Astrocyte of the spinal cord (primary cell): ENCODE data around the gene MYADM.

Experiments
- DNase-seq: peaks from one replicate; pipeline ENCODE4 v3.0.0; 2011; ENCODE audit warnings: low read depth, low spot score
- H3K4me3 ChIP-seq: 2 replicates; pipeline ENCODE4 v1.5.1; 2011; ENCODE audit warnings: low read depth, mild to moderate bottlenecking, low read length, moderate library complexity
- in situ Hi-C: cut with HindIII; loops from 2 replicates; pipeline ENCODE4 v1.10.0; 2017; ENCODE audit warnings: low sequenced_read_pairs
- TF ChIP-seq, protein P1 (sequence below): IDR thresholded peaks from 2 replicates; pipeline ENCODE4 v1.5.1; 2012; ENCODE audit warnings: low read depth, mild to moderate bottlenecking, low read length, inconsistent platforms

The MYADM gene

DNA sequence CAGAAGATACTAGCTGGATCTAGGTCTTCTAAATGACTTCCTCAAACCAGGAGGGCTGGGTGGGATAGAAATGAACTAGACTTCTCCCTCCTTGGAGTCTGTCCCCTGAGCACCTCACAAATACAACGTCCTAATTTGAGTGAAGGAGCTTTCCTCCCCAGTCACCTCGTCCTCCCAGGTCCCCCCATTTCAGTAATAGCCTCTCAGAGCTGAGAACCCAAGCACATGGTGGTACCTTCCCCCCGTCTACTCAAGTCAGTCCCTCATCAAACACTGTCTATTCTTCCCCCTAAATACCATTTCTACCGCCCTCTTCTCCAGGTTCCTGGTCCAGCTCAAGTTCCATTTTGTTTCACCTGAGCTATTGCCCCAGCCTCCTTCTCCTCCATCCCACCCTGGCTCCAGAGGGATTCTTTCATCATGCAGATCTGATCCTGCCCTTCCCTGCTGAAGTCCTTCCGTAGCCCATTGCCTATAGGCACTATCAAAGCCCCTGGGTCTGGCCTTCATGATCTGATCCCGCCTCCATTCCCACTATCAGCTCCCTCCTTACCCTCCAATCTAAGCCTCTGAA, 9.1 kb downstream of the MYADM start:
- no peak overlapping the region for H3K4me3 ChIP-seq
- in situ Hi-C loops, result no loop called here
- TF ChIP-seq, protein P1, sequence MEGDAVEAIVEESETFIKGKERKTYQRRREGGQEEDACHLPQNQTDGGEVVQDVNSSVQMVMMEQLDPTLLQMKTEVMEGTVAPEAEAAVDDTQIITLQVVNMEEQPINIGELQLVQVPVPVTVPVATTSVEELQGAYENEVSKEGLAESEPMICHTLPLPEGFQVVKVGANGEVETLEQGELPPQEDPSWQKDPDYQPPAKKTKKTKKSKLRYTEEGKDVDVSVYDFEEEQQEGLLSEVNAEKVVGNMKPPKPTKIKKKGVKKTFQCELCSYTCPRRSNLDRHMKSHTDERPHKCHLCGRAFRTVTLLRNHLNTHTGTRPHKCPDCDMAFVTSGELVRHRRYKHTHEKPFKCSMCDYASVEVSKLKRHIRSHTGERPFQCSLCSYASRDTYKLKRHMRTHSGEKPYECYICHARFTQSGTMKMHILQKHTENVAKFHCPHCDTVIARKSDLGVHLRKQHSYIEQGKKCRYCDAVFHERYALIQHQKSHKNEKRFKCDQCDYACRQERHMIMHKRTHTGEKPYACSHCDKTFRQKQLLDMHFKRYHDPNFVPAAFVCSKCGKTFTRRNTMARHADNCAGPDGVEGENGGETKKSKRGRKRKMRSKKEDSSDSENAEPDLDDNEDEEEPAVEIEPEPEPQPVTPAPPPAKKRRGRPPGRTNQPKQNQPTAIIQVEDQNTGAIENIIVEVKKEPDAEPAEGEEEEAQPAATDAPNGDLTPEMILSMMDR, result no peak
- DNase-seq, result no peak

DNA sequence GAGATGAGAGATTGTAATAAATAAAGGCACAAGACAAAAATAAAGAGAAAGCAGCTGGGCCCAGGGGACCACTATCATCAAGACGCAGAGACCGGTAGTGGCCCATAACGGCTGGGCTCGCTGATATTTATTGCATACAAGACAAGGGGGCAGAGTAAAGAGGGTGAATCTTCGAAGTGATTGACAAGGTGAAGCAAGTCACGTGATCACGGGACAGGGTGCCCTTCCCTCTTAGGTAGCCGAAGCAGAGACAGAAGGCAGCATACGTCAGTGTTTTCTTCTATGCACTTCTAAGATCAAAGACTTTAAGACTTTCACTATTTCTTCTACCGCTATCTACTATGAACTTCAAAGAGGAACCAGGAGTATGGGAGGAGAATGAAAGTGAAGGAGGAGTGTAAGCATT, 9.7 kb downstream of the MYADM start:
- no peak overlapping the region for H3K4me3 ChIP-seq
- no peak for DNase-seq
- TF ChIP-seq, protein P1, result no peak
- in situ Hi-C loops, result no loop called here

DNA sequence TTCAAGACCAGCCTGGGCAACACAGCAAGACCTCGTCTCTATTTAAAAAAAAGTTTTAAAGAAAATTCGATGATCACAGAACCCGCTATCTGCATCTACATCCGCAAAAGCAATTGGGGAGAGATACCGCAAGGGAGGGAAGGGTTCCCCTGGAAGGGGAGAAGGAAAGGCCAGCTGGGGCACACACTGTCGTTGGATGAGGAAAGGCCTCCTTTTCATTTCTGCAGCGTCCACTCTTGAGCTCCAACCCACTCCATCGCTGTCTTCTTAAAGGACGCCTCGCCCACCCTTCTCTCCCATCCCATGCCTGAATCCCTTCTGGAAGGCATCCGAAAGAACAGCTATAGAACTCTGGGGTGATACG, 11.1 kb downstream of the MYADM start:
- no peak for DNase-seq
- peak overlapping the region; percentile 59 for H3K4me3 ChIP-seq
- in situ Hi-C loops, result no loop called here
- TF ChIP-seq, protein P1, result no peak

DNA sequence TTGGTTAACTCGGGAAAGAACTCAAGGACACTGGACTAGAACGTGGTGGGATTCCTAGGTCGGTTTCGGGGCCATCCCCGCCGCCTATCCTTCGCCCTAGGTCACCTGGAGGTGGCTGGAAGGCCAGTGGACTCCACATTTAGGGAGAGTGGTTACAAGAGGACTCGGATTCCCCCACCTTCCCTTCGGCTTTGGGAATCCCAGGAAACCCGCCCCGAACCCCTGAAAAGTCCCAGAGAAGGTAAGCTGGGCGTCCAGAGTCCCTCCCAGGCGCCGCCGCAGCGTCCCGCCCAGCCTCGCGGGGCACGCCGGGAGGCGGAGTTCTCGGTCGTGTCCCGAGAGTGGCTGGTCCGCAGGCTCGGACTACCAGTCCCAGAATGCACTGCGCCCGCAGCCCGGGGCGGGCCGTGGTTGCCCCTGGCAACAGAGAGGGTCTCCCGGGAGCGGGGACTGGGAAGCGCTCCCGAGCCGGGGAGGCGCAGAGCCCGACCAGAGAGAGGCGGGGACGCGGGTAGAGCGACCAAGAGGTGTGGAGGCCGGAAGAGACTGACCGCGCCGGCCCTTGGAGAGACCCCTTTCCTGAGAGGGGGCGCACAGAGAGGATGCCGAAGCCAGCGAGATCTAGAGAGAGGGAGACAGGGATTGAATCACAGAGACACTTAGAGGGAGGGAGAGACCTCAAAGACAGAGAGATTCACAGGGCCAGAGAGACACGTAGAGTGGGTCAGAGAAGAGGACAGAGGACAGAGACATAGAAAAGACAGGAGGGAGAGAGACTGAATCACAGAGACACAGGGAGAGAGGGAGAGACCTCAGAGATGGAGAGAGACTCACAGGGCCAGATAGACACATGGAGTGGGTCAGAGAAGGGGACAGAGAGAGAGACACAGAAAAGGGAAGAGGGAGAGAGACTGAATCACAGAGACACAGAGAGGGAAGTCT, 11.7 kb downstream of the MYADM start:
- in situ Hi-C loops, result no loop called here
- DNase-seq, result peak; percentile 91
- H3K4me3 ChIP-seq, result peak overlapping the region; percentile 59
- TF ChIP-seq, protein P1, result no peak

DNA sequence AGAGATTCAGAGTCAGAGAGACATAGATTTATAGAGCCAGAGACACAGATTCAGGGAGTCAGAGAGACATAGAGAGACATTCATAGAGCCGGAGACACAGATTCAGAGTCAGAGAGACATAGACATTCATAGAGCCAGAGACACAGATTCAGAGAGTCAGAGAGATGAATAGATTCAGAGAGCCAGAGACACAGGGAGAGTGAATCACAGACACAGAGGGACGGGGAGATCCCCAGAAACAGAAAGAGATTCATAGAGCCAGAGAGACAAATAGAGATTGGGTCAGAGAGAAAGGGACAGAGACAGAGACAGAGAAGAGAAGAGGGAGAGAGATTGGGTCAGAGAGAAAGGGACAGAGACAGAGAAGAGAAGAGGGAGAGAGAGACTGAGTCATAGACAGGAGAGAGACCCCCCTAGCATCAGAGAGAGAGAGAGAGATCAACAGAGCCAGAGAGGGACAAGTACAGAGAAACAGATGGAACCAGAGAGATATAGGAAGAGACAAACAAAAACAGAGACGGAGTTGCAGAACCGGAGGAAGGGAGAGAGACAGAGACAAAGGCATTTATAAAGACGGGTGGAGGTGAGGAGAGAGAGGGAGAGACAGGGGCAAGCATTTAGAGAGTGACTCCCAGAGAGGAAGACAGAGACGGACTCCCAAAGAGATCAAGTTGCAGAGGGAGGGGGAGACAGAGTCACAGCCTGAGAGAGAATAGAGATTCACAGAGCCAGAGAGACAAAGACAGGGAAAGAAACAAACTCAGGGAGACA, 13.2 kb downstream of the MYADM start:
- peak overlapping the region; percentile 32 for H3K4me3 ChIP-seq
- DNase-seq, result no peak
- in situ Hi-C loops, result no loop called here
- TF ChIP-seq, protein P1, result no peak
